Measurements from ENCODE around the gene HMGCL.

GRCh38 chr1:23796466-23797271, 28.6 kb downstream of the HMGCL start:
- no peak for TF ChIP-seq POLR2A (IDR thresholded peaks at IDR 0.05)
- TF ChIP-seq CTCF (IDR thresholded peaks at IDR 0.05): no peak

Measured in thyroid gland (tissue), 4 donors.